H1 (cell line): ENCODE data around the gene FANCI. TPM values are rescaled to one million over a fixed set of nuclear protein-coding genes. Genes with fewer than 3 reads are reported as not detected.

Experiments
- CTCF ChIA-PET: fragments of 300-600 bp; sonication (Branson Sonifier 250); formaldehyde crosslinking; loops from one replicate; lab custom pipeline; 2021; ENCODE audit not compliant: partially characterized antibody; lab: Charles Lee
- POLR2A ChIA-PET: fragments of 300-600 bp; sonication (Branson Sonifier 250); formaldehyde crosslinking; loops from one replicate; lab custom pipeline; 2021; ENCODE audit warnings: inconsistent platforms; ENCODE audit not compliant: partially characterized antibody; lab: Charles Lee
- DNase-seq, 2 experiments: peaks; one replicate each; pipeline versions ENCODE4 v3.0.0 to v3.0.0-alpha.2; 2010 to 2022; ENCODE audit warnings: low spot score in 2 of 2, low read depth in 1 of 2, mixed read lengths in 1 of 2
- FAIRE-seq: peaks from 2 replicates; lab custom pipeline; 2011; peaks lifted over from hg19 to GRCh38; lab: Jason Lieb, UNC
- H2AFZ ChIP-seq: 2 replicates; pipeline ENCODE4 v1.8.1; 2012; ENCODE audit warnings: low read length, inconsistent platforms
- H2AK5ac ChIP-seq: 2 replicates; pipeline ENCODE4 v1.6.1; 2013; ENCODE audit warnings: low read depth, low read length
- H2BK120ac ChIP-seq: replicated peaks from 2 replicates; pipeline ENCODE3; 2013; ENCODE audit warnings: low read depth, low read length, inconsistent platforms
- H2BK12ac ChIP-seq: 2 replicates; pipeline ENCODE4 v1.6.1; 2013; ENCODE audit warnings: low read depth, low read length
- H2BK15ac ChIP-seq: 2 replicates; pipeline ENCODE4 v1.6.1; 2013; ENCODE audit warnings: low read length
- H2BK20ac ChIP-seq: 2 replicates; pipeline ENCODE4 v1.6.1; 2013; ENCODE audit warnings: low read length
- H2BK5ac ChIP-seq: 2 replicates; pipeline ENCODE4 v1.6.1; 2013; ENCODE audit warnings: low read depth, low read length
- H3K14ac ChIP-seq: 2 replicates; pipeline ENCODE4 v1.6.1; 2013; ENCODE audit warnings: inconsistent platforms; ENCODE audit not compliant: insufficient read length
- H3K18ac ChIP-seq: 2 replicates; pipeline ENCODE4 v1.6.1; 2013; ENCODE audit warnings: low read length; ENCODE audit errors: extremely low read depth
- H3K23ac ChIP-seq: 2 replicates; pipeline ENCODE4 v1.6.1; 2013; ENCODE audit warnings: inconsistent platforms; ENCODE audit not compliant: insufficient read length
- H3K23me2 ChIP-seq: 2 replicates; pipeline ENCODE4 v1.6.1; 2013; ENCODE audit warnings: low read depth, low read length
- H3K27ac ChIP-seq: 2 replicates; pipeline ENCODE4 v1.6.1; 2011; ENCODE audit warnings: low read depth, low read length, inconsistent platforms
- H3K27me3 ChIP-seq, 4 experiments: replicated peaks in 1 of 4; 1 replicate in 1 of 4; 2 replicates in 3 of 4; pipeline versions ENCODE4 v1.6.1 to v1.8.1; 2011 to 2013; ENCODE audit warnings: low read length in 3 of 4, mild to moderate bottlenecking in 3 of 4, inconsistent platforms in 2 of 4, mixed read lengths in 2 of 4, moderate library complexity in 1 of 4; ENCODE audit not compliant: control insufficient read depth in 3 of 4, insufficient read depth in 3 of 4; ENCODE audit errors: extremely low read depth in 1 of 4
- H3K36me3 ChIP-seq, 4 experiments: 2 replicates each; pipeline versions ENCODE4 v1.6.1 to v1.8.1; 2011 to 2013; ENCODE audit warnings: mild to moderate bottlenecking in 4 of 4, low read length in 3 of 4, moderate library complexity in 2 of 4, control low read depth in 1 of 4, inconsistent platforms in 1 of 4; ENCODE audit not compliant: insufficient read depth in 4 of 4, control insufficient read depth in 2 of 4
- H3K4ac ChIP-seq: replicated peaks from 2 replicates; pipeline ENCODE3; 2013; ENCODE audit warnings: low read length, low read depth, mixed read lengths, inconsistent platforms; ENCODE audit not compliant: insufficient read length
- H3K4me1 ChIP-seq, 4 experiments: replicated peaks in 1 of 4; 1 replicate in 1 of 4; 2 replicates in 3 of 4; pipeline versions ENCODE4 v1.6.1 to v1.8.1; 2011 to 2013; ENCODE audit warnings: low read length in 3 of 4, inconsistent platforms in 2 of 4, mixed read lengths in 1 of 4; ENCODE audit not compliant: insufficient read depth in 4 of 4, control insufficient read depth in 3 of 4
- H3K4me2 ChIP-seq, 2 experiments: 2 replicates each; pipeline versions ENCODE4 v1.6.1 to v1.8.1; 2011 to 2013; ENCODE audit warnings: low read depth in 2 of 2, low read length in 2 of 2, control low read depth in 1 of 2, inconsistent platforms in 1 of 2, mild to moderate bottlenecking in 1 of 2; ENCODE audit not compliant: insufficient read depth in 1 of 2
- H3K4me3 ChIP-seq, 4 experiments: fragments of 200-600, 300-600 bp in 1 of 4; sonication (generic), shearing (Covaris generic), sonication (Bioruptor Twin) in 1 of 4; 2 replicates each; pipeline versions ENCODE4 v1.5.1 to v1.8.1; 2011 to 2016; ENCODE audit warnings: low read length in 4 of 4, low read depth in 3 of 4, control low read depth in 2 of 4, inconsistent platforms in 2 of 4, mild to moderate bottlenecking in 2 of 4, mixed read lengths in 1 of 4, moderate library complexity in 1 of 4; ENCODE audit not compliant: insufficient read depth in 2 of 4; ENCODE audit errors: extremely low read depth in 1 of 4
- H3K56ac ChIP-seq: replicated peaks from 2 replicates; pipeline ENCODE3; 2013; ENCODE audit warnings: low read depth, mild to moderate bottlenecking, mixed read lengths, low read length, inconsistent platforms; ENCODE audit not compliant: insufficient read length
- H3K79me1 ChIP-seq: 2 replicates; pipeline ENCODE4 v1.6.1; 2013; ENCODE audit warnings: low read depth, low read length, control low read depth
- H3K79me2 ChIP-seq, 2 experiments: 2 replicates each; pipeline versions ENCODE4 v1.6.1 to v1.8.1; 2012 to 2013; ENCODE audit warnings: low read length in 2 of 2, mild to moderate bottlenecking in 2 of 2, inconsistent platforms in 1 of 2; ENCODE audit not compliant: insufficient read depth in 2 of 2, control insufficient read depth in 1 of 2
- H3K9ac ChIP-seq, 4 experiments: replicated peaks in 1 of 4; 1 replicate in 1 of 4; 2 replicates in 3 of 4; pipeline versions ENCODE4 v1.6.1 to v1.8.1; 2011 to 2013; ENCODE audit warnings: low read depth in 3 of 4, low read length in 3 of 4, control low read depth in 2 of 4, mild to moderate bottlenecking in 2 of 4, moderate library complexity in 2 of 4, inconsistent platforms in 1 of 4; ENCODE audit errors: extremely low read depth in 1 of 4
- H3K9me3 ChIP-seq, 2 experiments: 2 replicates each; pipeline versions ENCODE4 v1.6.1 to v1.8.1; 2012 to 2013; ENCODE audit warnings: mild to moderate bottlenecking in 2 of 2, moderate library complexity in 2 of 2, control low read depth in 1 of 2, inconsistent platforms in 1 of 2, low read depth in 1 of 2, low read length in 1 of 2, mixed read lengths in 1 of 2; ENCODE audit not compliant: insufficient read depth in 2 of 2
- H4K20me1 ChIP-seq, 2 experiments: replicated peaks in 1 of 2; 2 replicates each; pipeline versions ENCODE3 to v1.8.1; 2011 to 2013; ENCODE audit warnings: inconsistent platforms in 2 of 2, low read length in 2 of 2, mild to moderate bottlenecking in 1 of 2; ENCODE audit not compliant: insufficient read depth in 2 of 2, control insufficient read depth in 1 of 2
- H4K5ac ChIP-seq: 2 replicates; pipeline ENCODE4 v1.6.1; 2013; ENCODE audit warnings: low read length, low read depth, mixed read lengths, inconsistent platforms; ENCODE audit not compliant: insufficient read length
- H4K8ac ChIP-seq: 2 replicates; pipeline ENCODE4 v1.8.0; 2013; ENCODE audit warnings: mild to moderate bottlenecking, moderate library complexity, low read length, inconsistent platforms; ENCODE audit not compliant: insufficient read depth; ENCODE audit errors: extremely low read depth
- H4K91ac ChIP-seq: replicated peaks from 2 replicates; pipeline ENCODE3; 2013; ENCODE audit warnings: low read length, mixed read lengths, inconsistent platforms; ENCODE audit not compliant: insufficient read length
- ASH2L ChIP-seq: fragments of 200-600, 300-600 bp; sonication (generic); IDR thresholded peaks from one replicate; pipeline ENCODE4 v1.7.1; 2017; ENCODE audit warnings: low read length
- BCL11A ChIP-seq, 2 experiments: IDR thresholded peaks; one replicate each; pipeline ENCODE4 v1.6.1; 2011; ENCODE audit warnings: low read depth in 2 of 2, low read length in 2 of 2, mild to moderate bottlenecking in 2 of 2
- BRCA1 ChIP-seq: IDR thresholded peaks from 2 replicates; pipeline ENCODE4 v1.6.1; 2012; ENCODE audit warnings: low read depth, low read length, improper control_type of control experiment
- EZH2 ChIP-seq: fragments of 200-600 bp; sonication (generic); IDR thresholded peaks from 2 replicates; pipeline ENCODE4 v1.7.1; 2012; ENCODE audit warnings: low read depth, mild to moderate bottlenecking, moderate library complexity, low read length, inconsistent platforms; ENCODE audit not compliant: severe bottlenecking
- NRF1 ChIP-seq: IDR thresholded peaks from 2 replicates; pipeline ENCODE4 v1.6.1; 2011; ENCODE audit warnings: mild to moderate bottlenecking, low read depth, low read length, improper control_type of control experiment
- POLR2A ChIP-seq, 2 experiments: IDR thresholded peaks; 1 replicate in 1 of 2; 2 replicates in 1 of 2; pipeline ENCODE4 v1.6.1; 2011; ENCODE audit warnings: low read depth in 2 of 2, low read length in 2 of 2, mild to moderate bottlenecking in 2 of 2; ENCODE audit errors: control extremely low read depth in 1 of 2
- SIN3A ChIP-seq, 2 experiments: IDR thresholded peaks in 1 of 2; conservative IDR thresholded peaks in 1 of 2; 2 replicates each; pipeline ENCODE4 v1.6.1; 2011 to 2012; ENCODE audit warnings: low read length in 2 of 2, improper control_type of control experiment in 1 of 2, low read depth in 1 of 2, mild to moderate bottlenecking in 1 of 2
- SIRT6 ChIP-seq: IDR thresholded peaks from one replicate; pipeline ENCODE4 v1.7.1; 2012; ENCODE audit warnings: low read length, inconsistent platforms
- SP1 ChIP-seq: IDR thresholded peaks from 2 replicates; pipeline ENCODE4 v1.6.1; 2011; ENCODE audit warnings: low read depth, low read length
- SP2 ChIP-seq: IDR thresholded peaks from 2 replicates; pipeline ENCODE4 v1.6.1; 2012; ENCODE audit warnings: mild to moderate bottlenecking, low read length, inconsistent platforms
- SUZ12 ChIP-seq: fragments of 200-600 bp; sonication (generic); IDR thresholded peaks from 2 replicates; pipeline ENCODE4 v1.6.1; 2012; ENCODE audit warnings: mild to moderate bottlenecking, inconsistent platforms, low read length, moderate library complexity, mixed read lengths
- WGBS, 2 experiments: shearing (Covaris generic) in 1 of 2; methylation state at CpG; one replicate each; pipeline versions ENCODE4 v1.1.6 to v1.1.7; 2013 to 2015; ENCODE audit warnings: low lambda C conversion rate in 2 of 2, mixed read lengths in 2 of 2, inconsistent platforms in 1 of 2, low coverage in 1 of 2, missing lambda C conversion rate in 1 of 2; ENCODE audit not compliant: insufficient replicate concordance in 2 of 2, insufficient coverage in 1 of 2, insufficient read length in 1 of 2; ENCODE audit errors: extremely low coverage in 1 of 2, missing lambda C conversion rate in 1 of 2; 5-methylcytosine and 5-hydroxymethylcytosine counted together
- polyA plus RNA-seq, 7 experiments: library from polyadenylated mRNA; depleted of rRNA in 3 of 7; stranded (reverse) in 5 of 7; unstranded in 2 of 7; fragments of >200 nt in 5 of 7; fragments of 200-250 nt in 2 of 7; gene quantifications; 1 replicate in 5 of 7; 2 replicates in 1 of 7; 4 replicates in 1 of 7; pipeline versions ENCODE4 v1.2.1 to v1.2.3, GENCODE V29; 2011 to 2013; ENCODE audit warnings: missing spikeins in 2 of 7, mixed read lengths in 2 of 7
- total RNA-seq: library from RNA; stranded (reverse); fragmentation: NEBNext Ultra II Directional; extraction: Animal tissue kit (Norgen Biotek cat#: 25700); gene quantifications from 2 replicates; pipeline ENCODE4 v1.2.1, GENCODE V29; 2021

The FANCI gene
- total and polyA plus RNA-seq, 2 of the 8 experiments (the other 6 are each of a cell fraction or from before 2014, with no cell fraction given), result 37.8 to 115 TPM

DNA sequence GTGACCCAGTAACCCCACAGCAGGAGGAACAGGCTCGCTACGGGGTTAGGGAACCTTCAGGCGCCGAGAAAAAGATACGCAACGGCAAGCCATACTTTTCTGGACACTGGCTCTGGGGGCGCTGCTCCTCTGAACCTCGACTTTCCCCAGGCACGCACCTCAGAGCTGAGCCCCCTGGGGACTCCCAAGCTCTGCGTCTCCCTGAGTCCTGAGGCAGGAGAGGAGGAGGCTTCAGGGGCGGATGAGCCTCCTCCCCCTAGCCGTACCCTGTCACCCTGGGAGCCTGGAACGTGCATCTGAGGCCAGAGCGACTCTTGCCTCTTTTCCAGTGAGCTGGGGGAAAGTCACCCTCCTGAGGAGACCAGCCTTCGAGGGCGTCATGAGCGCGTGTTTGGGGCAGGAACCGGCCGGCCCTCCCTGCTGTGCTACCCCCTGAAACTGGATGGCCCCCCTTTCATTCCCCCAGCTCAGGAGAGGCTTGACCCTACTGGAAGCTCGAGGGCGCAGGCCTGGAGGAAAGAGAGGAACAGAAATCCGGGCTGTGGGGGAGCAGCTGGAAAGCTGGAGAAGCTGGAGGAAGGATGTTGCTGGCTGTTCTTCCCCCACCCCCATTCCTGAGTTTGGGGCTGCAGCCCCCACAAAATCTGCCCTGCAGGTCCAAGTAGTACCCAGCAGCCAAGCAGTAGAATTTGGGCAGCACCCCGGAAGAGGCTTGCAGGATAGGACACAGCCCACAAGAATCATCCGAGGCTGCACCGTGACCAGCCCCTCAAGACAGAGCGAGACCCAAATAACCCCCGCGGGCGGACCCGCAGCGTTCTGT is 115.9 kb downstream of the FANCI start:
- peak overlapping the region; percentile 39; the same call in 1 of the 2 replicates for H2BK12ac ChIP-seq
- H2AFZ ChIP-seq, result no peak overlapping the region
- ChIA-PET POLR2A (interaction anchor here (0.6 to 1.7 kb wide), 7 partner anchors 9 to 74 kb away, joined by 3 to 7 read pairs (median 4); no protein-coding TSS in a partner anchor), CTCF (interaction anchor here (0.5 to 18.6 kb wide), 31 partner anchors 9 to 1388 kb away, joined by 3 to 412 read pairs (median 8); partner anchors contain the start of genes POLG and RHCG)
- H2AK5ac ChIP-seq, result no peak overlapping the region
- no peak overlapping the region for H4K5ac ChIP-seq
- H3K79me2 ChIP-seq, result no peaks in the 10 kb centered on the region
- no peak for FAIRE-seq
- 12% methylated on average over 32 of the region's 32 CpGs; no CpG with 5 or more reads in 1 of the 2 experiments for WGBS, 2 experiments
- no peak overlapping the region for H3K14ac ChIP-seq
- no peak overlapping the region for H3K9ac ChIP-seq
- H3K4me3 ChIP-seq, result peak overlapping the region in 1 of 4 experiments; percentile 58; a peak in 3 of 8 replicates
- H3K56ac ChIP-seq, result no peak overlapping the region
- H4K20me1 ChIP-seq, result peaks cover 15 to 30% of the 10 kb centered on the region in 2 experiments
- peaks cover 1% of the 10 kb centered on the region; the same call in 1 of the 2 replicates for H3K23me2 ChIP-seq
- H4K8ac ChIP-seq, result peak overlapping the region; percentile 45
- H3K9me3 ChIP-seq, result no peaks in the 10 kb centered on the region
- no peak overlapping the region; the same call in 1 of the 2 replicates for H3K18ac ChIP-seq
- no peak overlapping the region for H3K4ac ChIP-seq
- H3K4me1 ChIP-seq, result peaks cover 0 to 27% (median 13%) of the 10 kb centered on the region in 4 experiments; a peak in 5 of 7 replicates
- no peak overlapping the region for H4K91ac ChIP-seq
- H2BK120ac ChIP-seq, result no peak overlapping the region
- H3K27me3 ChIP-seq, result peaks cover 71 to 84% (median 78%) of the 10 kb centered on the region in 4 experiments
- no peaks in the 10 kb centered on the region for H3K79me1 ChIP-seq
- DNase-seq, result peak in 1 of 2 experiments; percentile 62
- peaks cover 0 to 7% (median 0%) of the 10 kb centered on the region in 4 experiments; a peak in 1 of 8 replicates for H3K36me3 ChIP-seq
- H3K4me2 ChIP-seq, result peak overlapping the region; percentile 0 to 99; a peak in 3 of 4 replicates
- H3K23ac ChIP-seq, result no peak overlapping the region
- H3K27ac ChIP-seq, result no peak overlapping the region
- peak overlapping the region; percentile 61; the same call in 1 of the 2 replicates for H2BK15ac ChIP-seq
- H2BK20ac ChIP-seq, result 0 out of 2 replicates have a peak overlapping the region, but pooled peaks have one; percentile 32
- no peak overlapping the region for H2BK5ac ChIP-seq
- peak; percentile 91; the same call in 1 of the 2 replicates for TF ChIP-seq SUZ12
- no peak for TF ChIP-seq ASH2L
- TF ChIP-seq BCL11A (IDR thresholded peaks at IDR 0.05; ENCODE audit: low read depth in 2 of 2, low read length in 2 of 2), result no peak
- TF ChIP-seq SIRT6, result no peak
- TF ChIP-seq NRF1, result no peak
- no peak for TF ChIP-seq SIN3A (conservative IDR thresholded peaks at IDR 0.05 in 1 of 2, IDR thresholded peaks at IDR 0.05 in 1 of 2; ENCODE audit: low read depth in 1 of 2, low read length in 2 of 2)
- no peak for TF ChIP-seq SP1
- peak; percentile 84 for TF ChIP-seq EZH2
- no peak for TF ChIP-seq POLR2A (IDR thresholded peaks at IDR 0.05; ENCODE audit: control extremely low read depth in 1 of 2, low read depth in 2 of 2, low read length in 2 of 2)
- TF ChIP-seq SP2, result no peak
- no peak for TF ChIP-seq BRCA1
